A172 (cell line): Measurements from ENCODE around the gene KIAA1755. TPM values are rescaled to one million over a fixed set of nuclear protein-coding genes. Genes with fewer than 3 reads are reported as not detected.

Source experiments
- DNase-seq: peaks from one replicate; pipeline ENCODE4 v3.0.0-alpha.2; 2015; ENCODE audit warnings: low spot score
- total RNA-seq: library from RNA; depleted of rRNA; stranded (reverse); fragments of >200 nt; shearing (Covaris generic); gene quantifications from 2 replicates; pipeline ENCODE4 v1.2.3, GENCODE V29; 2014

KIAA1755 gene
- total RNA-seq, 1 experiment from 2014 or later = 0.69 TPM

- no peak for DNase-seq
These were observed 76.4 kb downstream of the KIAA1755 start for GRCh38 chr20:38184101-38184500.

- DNase-seq = no peak
These were observed 78.6 kb downstream of the KIAA1755 start for GRCh38 chr20:38181971-38182370.

GRCh38 chr20:38181207-38181801, 79.2 kb downstream of the KIAA1755 start:
- DNase-seq = no peak

- peak; percentile 58 for DNase-seq
These were observed 79.8 kb downstream of the KIAA1755 start for GRCh38 chr20:38180781-38181180.

- DNase-seq = no peak
These were observed 80.7 kb downstream of the KIAA1755 start for GRCh38 chr20:38179846-38180245.

GRCh38 chr20:38178581-38178980, 82.0 kb downstream of the KIAA1755 start:
- no peak for DNase-seq

GRCh38 chr20:38178065-38178491, 82.5 kb downstream of the KIAA1755 start:
- no peak for DNase-seq

- no peak for DNase-seq
These were observed 83.3 kb downstream of the KIAA1755 start for GRCh38 chr20:38177201-38177600.

GRCh38 chr20:38175304-38176180, 85.0 kb downstream of the KIAA1755 start:
- DNase-seq = no peak

GRCh38 chr20:38173237-38174156, 87.0 kb downstream of the KIAA1755 start:
- DNase-seq = peak; percentile 96

- DNase-seq = peak; percentile 39
These were observed 88.1 kb downstream of the KIAA1755 start for GRCh38 chr20:38172408-38172807.

- DNase-seq = no peak
These were observed 88.9 kb downstream of the KIAA1755 start for GRCh38 chr20:38171675-38172043.

- no peak for DNase-seq
These were observed 89.5 kb downstream of the KIAA1755 start for GRCh38 chr20:38170826-38171674.

- no peak for DNase-seq
These were observed 90.2 kb downstream of the KIAA1755 start for GRCh38 chr20:38170219-38170825.

GRCh38 chr20:38169636-38170193, 90.8 kb downstream of the KIAA1755 start:
- DNase-seq = no peak

GRCh38 chr20:38168791-38169589, 91.5 kb downstream of the KIAA1755 start:
- DNase-seq = peak; percentile 58

- peak; percentile 98 for DNase-seq
These were observed 92.4 kb downstream of the KIAA1755 start for GRCh38 chr20:38167851-38168760.

- no peak for DNase-seq
These were observed 93.1 kb downstream of the KIAA1755 start for GRCh38 chr20:38167328-38167850.
